HPDE6-E6E7 (cell line): ENCODE results near the gene SHISA5.
A peak's percentile ranks its signal among the peaks of the same experiment; 100 is the strongest.
"Not testable (repeated sequence)": the region's sequence is repeated elsewhere in the genome, so short reads cannot be mapped to it uniquely, and the experiment has no call there.

Source experiments
- DNase-seq: peaks from one replicate; pipeline ENCODE4 v3.0.0; 2011; ENCODE audit warnings: missing footprints; ENCODE audit errors: extremely low spot score

SHISA5 gene, protein sequence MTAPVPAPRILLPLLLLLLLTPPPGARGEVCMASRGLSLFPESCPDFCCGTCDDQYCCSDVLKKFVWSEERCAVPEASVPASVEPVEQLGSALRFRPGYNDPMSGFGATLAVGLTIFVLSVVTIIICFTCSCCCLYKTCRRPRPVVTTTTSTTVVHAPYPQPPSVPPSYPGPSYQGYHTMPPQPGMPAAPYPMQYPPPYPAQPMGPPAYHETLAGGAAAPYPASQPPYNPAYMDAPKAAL

GRCh38 chr3:48504051-48504946 lies at the start of gene SHISA5:
Gene SHISA5 (minus strand): TSS chr3:48504174. CDS start chr3:48504094, 80 bp downstream.
- no peak for DNase-seq

GRCh38 chr3:48553361-48553760 lies 49.4 kb upstream of the SHISA5 start:
- no peak for DNase-seq

- DNase-seq, result no peak
Observed at GRCh38 chr3:48552111-48552951, 48.4 kb upstream of the SHISA5 start.

GRCh38 chr3:48551651-48552050 lies 47.7 kb upstream of the SHISA5 start:
- not testable (repeated sequence) for DNase-seq

DNA sequence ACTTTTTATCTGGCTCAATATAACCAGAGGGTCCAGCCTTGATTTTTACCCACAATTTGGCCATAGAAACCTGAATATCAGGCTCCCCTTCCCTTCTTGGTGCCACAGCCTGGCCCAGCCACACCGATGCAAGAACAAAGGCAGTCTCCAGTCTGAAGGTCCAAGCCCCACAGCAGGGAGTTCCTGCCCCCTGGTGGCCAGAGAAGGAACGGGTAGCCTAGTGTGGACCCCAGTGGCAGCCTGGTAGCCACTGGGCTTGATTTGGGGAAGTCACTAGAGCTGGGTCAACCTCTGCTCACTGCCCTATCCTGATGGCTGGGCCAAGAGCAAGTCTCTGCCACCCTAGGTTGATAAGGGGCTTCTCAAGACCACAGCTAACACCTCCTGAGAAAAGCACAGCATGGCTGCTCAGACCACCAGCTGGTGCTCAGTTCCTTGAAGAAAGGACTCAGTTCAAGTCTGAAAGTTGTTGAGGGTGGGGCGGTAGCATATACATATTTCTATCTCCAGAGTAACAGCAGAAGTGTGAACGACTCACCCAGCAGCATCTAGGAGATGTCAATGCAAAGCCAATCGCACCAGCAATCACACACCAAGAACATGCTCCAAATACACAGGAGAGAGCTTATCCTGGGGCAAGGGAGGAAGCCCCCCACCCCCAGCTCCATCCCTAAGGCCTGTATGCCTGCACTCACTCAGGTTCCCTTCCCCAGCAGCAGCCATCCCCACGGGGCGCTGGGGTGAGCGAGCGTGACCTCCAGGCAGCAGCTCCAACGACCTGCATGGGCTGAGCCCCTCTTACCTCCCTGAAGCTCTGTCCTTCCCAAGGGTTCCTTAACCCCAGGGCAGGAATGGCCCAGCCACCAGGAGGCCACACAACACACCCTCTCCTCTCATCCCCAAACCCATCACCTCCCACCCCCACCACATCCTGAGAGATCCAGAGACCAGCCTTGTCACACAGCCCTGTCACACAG lies 45.0 kb upstream of the SHISA5 start:
- no peak for DNase-seq

- DNase-seq, result no peak
Observed at GRCh38 chr3:48548126-48548525, 44.2 kb upstream of the SHISA5 start.

- no peak for DNase-seq
Observed at GRCh38 chr3:48546203-48546829, 42.3 kb upstream of the SHISA5 start.

GRCh38 chr3:48544141-48544540 lies 40.2 kb upstream of the SHISA5 start:
- DNase-seq, result no peak

GRCh38 chr3:48543271-48543866 lies 39.4 kb upstream of the SHISA5 start:
- DNase-seq, result no peak

DNA sequence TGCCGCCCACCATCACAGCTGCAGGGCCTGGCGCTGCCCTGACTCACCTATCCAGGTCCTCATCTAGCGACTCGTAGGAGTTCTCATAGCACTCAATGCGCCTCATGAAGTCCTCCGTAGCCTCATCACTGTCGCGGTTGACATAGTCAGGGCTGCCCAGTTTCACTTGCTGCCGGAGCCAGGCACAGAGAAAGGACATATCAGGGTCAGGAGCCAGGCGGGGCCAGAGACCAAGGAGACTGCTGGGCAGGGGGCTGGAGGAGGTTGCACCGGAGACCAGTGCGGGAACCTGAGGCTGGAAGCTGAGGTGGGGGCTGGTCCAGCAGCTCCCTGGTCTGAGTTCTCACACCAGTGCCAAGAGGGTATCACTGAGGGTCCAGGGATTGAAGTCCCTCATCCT lies 34.5 kb upstream of the SHISA5 start:
- no peak for DNase-seq

GRCh38 chr3:48536785-48537184 lies 32.8 kb upstream of the SHISA5 start:
- DNase-seq, result no peak

DNA sequence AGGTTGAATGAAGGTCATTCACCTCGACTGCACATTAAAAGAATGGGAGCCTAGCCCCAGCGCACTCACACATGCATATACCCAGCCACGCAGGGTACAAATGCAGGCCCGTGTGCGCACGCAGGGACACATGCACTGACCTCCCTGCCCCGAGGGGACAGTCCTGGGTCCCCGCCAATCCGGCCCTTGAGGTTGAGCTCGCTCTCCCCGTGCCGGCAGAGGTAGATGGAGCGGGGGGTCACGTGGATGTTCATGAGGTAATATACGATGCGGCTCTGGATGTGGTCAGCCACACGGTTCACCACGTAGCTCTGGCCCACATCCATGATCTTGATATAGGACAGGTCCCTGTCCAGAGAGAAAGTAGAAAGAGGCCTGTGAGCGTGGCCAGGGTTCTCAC lies 32.1 kb upstream of the SHISA5 start:
- no peak for DNase-seq

GRCh38 chr3:48535578-48535977 lies 31.6 kb upstream of the SHISA5 start:
- peak; percentile 70 for DNase-seq

DNA sequence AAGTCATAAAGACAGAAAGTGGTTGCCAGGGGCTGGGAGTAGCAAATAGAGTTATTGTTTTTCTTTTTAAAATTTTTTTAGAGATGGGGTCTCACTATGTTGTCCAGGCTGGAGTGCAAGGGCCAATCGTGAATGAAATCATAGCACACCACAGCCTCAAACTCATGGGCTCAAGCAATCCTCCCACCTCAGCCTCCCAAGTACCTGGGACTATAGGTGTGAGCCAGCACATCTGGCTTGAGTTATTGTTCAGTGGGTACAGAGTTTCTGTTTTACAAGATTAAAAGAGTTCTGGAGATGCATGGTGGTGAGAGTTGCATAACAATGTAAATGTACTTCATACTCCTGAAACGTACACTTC lies 29.0 kb upstream of the SHISA5 start:
- no peak for DNase-seq

- DNase-seq, result no peak
Observed at GRCh38 chr3:48532271-48532976, 28.4 kb upstream of the SHISA5 start.

DNA sequence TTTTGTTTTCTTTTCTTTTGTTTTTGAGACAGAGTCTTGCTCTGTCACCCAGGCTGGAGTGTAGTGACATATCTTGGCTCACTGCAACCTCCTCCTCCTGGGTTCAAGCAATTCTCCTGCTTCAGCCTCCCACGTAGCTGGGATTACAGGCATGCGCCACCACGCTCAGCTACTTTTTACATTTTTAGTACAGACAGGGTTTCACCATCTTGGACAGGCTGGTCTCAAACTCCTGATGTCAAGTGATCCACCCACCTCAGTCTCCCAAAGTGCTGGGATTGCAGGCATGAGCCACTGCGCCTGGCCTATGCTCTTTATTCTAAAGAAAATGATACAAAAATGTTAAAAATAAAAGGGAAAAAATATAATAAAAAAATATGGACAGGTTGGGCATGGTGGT lies 26.7 kb upstream of the SHISA5 start:
- not testable (repeated sequence) for DNase-seq

DNA sequence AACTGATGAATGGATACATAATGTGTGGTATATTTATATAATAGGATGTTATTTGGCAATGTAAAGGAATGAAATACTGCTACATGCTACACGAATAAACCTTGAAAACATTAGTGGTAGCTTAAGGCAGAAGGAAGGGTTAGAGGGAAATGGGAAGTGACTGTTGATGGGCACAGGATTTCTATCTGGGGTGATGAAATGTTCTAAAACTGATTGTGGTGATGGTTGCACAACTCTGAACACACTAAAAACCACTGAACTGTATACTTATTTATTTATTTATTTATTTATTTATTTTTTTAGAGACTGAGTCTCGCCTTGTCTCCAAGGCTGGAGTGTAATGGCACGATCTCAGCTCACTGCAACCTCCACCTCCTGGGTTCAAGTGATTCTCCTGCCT lies 24.8 kb upstream of the SHISA5 start:
- no peak for DNase-seq

- no peak for DNase-seq
Observed at GRCh38 chr3:48528048-48528447, 24.1 kb upstream of the SHISA5 start.

- no peak for DNase-seq
Observed at GRCh38 chr3:48524970-48525369, 21.0 kb upstream of the SHISA5 start.

GRCh38 chr3:48521635-48522034 lies 17.7 kb upstream of the SHISA5 start:
- DNase-seq, result no peak
